Activated T-helper 9 cell treated with anti-CD3 and anti-CD28 coated beads, Interleukin-2, amount 50 U/mL, for 16 hours (primary cell): ENCODE measurements around the gene MYO18A.
A peak's percentile ranks its signal among the peaks of the same experiment; 100 is the strongest.
"Not testable (repeated sequence)": the region's sequence is repeated elsewhere in the genome, so short reads cannot be mapped to it uniquely, and the experiment has no call there.

Experiments used
- DNase-seq: peaks from one replicate; pipeline ENCODE4 v3.0.0-alpha.2; 2020; ENCODE audit warnings: low read depth

MYO18A gene

DNA sequence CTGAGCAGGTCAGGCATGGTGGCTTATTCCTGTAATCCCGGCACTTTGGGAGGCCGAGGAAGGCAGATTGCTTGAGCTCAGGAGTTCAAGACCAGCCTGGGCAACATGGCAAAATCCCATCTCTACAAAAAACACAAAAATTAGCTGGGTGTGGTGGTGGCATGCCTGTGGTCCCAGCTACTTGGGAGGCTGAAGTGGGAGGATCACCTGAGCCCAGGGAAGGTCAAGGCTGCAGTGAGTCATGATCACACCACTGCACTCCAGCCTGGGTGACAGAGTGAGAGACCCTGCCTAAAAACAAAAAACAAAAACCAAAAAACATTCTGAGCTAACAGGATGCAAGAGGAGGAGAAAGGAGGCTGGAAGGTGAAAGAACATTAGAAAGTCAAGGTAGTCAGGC is 33.0 kb downstream of the MYO18A start:
- DNase-seq, result not testable (repeated sequence)

DNA sequence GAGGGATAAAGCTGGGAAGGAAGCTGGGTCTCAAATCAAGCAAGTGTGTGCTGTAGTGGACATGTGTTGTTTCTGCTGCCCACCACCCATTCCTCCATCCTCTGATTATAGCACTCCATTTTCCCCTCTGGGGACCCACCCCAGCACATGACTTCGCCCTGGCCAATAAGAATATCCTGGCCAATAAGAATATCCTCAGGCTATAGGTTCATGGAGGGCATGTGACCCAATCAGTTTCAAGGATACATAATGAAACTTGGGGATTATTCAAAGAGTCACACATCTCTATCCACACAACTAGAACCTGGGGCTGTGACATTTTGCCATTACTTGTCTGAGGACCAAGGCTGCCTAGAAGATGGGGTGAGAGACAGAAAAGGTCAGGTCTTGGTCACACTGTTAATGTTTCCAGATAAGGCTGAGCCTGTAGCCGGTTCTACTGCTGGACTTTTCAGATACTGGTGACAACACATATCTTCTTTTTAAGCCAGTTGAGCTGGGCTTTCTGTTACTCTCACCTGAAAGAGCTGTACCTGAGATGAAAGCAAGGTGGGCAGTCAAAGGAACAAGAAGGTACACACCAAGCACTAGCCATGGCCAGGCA is 33.7 kb downstream of the MYO18A start:
- no peak for DNase-seq

DNA sequence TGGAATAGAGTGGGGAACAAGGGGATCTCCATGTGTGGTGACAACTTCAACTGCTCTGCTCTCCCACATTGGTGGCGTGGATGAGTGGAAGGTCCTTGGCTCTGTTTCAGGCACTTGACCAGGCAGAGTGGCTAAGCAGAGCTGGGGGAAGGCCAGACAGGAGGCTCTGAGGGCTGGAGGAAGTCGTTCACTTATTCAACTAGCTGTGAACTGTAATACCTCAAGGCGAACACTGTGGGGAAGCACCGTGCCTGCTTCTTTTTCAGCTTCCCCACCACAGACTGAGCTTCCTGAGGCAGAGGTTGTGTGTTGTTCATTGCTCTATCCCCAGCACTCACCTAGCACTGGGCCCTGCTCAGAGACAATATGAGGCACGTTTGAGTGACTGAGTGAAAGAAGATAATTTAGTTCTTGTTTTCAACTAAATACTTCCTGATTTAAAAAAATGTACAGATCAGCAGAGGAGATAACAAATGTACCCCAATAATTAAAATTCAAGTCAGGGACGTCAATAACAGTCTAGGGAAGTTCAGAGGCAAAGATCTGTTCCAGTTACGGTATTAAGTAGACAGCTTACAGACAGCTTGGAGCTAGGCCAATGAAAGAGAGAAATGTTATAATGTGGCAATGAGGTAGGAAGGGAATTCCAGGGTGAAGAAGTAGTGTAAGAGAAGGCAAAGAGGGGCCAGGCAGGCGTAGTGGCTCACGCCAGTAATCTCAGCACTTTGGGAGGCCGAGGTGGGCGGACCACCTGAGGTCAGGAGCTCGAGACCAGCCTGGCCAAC is 34.7 kb downstream of the MYO18A start:
- DNase-seq, result peak; percentile 51

DNA sequence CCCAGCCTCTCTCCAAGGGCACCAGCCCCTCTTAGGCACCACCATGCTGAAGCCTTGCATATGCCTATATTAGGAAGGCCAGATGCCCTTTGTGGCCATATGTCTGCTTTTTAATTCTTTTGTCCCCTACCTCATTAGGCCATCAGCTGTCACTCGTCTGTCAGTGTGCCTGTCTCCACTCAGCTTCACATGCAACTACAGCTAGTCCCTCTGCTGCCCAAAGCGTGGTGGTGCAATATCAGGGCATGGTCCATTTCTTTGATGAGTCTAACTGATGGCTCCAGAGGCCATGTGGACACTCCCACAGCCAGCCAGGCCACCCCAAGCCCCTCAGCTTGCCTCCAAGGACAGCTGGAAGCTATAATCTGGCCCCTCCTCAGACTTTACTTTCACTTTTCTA is 36.3 kb downstream of the MYO18A start:
- DNase-seq, result no peak

DNA sequence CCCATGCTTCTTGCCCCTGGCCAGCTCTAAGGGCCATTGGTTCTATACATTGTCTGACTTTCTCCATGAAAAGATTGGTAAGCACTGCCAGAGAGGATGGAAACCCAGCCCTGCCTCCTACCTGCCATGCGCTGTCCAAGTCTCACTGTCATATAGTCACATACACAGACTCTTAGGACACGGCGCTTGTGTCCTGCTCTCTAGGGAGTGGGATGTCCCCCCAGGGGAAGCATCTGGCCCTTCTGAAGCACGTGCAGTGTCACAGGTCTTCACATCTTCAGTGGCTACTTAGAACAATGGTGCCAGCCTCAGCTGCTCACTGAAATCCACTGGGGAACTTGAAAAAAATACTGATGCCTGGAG is 38.7 kb downstream of the MYO18A start:
- DNase-seq, result no peak

DNA sequence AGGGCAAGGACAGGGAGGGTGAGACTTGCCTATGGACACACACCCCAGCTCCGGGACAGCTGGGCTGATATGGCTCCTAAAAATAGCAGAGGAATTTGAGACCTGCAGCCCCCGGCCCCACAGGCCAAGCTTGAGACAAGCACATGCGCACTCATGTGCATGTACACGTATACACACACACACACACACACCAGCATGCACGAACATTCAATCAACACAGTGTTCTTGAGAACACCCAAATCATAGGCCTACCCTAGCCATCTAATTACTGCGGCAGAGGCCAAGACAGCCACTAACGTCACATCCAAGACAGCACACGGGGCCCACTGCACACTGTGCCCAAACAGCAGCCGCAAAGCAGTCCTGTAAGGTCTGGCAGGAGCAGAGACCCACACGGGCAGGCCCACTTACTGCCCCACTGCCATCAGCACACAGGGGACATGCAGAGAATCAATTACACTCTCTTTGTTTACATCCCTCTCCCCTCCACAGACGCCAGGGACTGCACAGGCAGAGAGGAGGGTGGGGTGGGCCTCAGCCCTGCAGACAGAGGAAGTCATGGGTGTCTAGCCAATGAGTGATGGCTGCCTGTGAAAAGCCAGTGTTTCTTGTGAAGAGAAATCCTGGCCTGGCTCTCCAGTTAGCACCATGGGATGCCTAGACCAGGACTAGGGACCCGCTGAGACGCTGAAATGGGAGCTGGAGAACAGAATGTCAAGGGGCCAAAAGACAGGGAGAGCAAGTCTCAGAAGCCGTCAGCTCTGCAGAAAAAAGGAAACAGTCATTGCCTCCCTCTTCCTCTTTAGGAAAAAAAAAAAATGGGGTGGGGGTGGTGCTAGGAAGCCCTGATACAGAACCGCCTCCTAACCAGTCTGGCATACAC is 39.3 kb downstream of the MYO18A start:
- DNase-seq, result no peak

DNA sequence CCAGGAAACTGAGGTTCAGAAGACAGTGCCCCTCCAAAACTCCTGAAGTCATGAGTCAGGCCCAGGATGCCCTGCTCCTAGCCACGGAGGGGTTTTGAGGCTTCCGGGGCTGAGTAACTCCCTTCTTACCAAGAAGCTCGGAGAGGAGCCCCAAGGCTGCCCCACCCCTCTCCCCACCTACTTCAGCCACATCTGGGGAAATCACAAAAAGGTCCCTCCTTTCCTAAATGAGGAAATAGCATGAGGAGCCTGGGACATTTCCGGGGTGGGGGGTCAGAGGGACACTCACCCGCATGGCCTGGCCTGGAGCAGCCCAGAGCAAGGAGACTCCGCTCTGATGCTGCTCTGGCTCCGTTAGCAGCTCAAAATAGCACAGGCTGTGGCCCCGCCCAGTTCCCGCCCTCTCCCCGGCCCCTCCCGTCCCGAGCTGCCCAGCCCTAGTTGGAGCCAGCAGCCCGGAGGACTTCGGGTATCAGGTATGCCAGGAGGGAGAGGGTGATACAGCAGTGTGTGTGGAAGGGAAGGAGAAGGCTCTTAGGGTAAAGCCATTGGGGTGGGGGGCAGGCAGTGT is 40.1 kb downstream of the MYO18A start:
- peak; percentile 73 for DNase-seq

DNA sequence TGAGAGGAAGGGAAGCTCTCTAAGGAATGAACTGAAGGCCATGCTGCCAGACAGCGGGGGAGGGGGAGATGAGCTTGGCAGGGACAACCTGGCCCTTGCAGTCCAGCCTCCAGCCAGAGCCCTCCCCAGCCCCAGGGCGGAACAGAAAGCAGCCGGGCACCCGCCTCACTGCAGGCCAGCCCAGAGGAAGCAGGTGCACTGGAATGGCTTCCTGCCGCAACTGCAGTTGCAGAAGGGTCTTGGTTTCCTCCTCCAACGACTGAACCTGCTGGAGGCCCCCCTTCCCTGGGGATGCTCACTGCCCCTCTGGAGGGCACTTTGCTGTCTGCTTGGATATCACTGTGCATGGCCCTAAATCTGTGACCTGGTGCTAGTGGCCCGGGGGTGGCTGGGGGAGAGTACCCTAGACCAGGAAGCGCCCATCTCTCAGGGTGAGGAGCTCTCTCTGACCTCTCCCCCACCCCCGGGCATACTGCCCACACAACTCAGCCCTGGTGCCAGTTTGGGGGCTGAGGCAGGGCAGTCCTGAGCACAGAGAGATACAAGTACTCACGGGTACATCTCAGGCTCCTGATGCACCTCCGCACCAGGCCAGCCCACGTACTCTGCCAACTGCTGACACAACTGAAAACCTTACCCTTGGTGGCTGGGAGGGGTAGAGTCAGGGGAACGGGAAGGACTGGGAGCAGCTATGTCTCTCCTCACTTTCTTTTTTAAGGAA is 41.1 kb downstream of the MYO18A start:
- no peak for DNase-seq

DNA sequence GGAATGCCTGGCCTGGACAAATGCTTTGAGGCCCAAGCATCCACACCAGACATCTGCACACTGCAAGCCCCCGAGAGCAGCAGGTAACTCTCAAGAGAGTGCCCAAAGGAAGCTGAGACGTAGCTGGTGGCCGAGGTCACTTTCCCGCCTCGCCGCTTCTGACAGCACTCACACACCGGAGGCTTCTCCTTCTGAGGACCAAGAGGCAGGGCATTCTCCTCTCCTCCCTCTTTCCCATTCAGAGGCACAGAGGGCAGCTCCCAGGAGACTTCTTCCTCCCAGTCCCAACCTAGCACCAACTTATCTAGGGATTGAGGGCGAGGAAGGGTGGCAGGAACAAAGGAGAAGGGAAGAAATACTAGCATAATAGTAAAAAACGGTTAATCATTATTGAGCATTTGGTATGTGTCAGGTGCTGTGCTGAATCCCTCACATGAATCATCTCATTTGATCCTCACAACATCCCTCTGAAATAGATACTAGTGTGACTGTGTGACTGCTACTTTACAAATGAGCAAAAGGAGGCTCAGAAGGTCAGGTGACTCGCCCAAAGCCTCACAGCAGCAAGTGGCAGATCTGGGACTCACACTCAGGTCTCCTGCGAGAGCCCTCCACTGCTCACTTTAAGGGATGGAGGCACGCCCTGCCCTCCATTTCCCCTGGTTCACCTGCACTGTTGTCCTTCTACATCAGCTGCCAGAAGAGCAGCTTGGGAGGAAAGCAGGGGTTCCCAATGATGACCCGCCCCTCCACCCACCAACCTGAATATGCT is 41.8 kb downstream of the MYO18A start:
- DNase-seq, result peak; percentile 54

DNA sequence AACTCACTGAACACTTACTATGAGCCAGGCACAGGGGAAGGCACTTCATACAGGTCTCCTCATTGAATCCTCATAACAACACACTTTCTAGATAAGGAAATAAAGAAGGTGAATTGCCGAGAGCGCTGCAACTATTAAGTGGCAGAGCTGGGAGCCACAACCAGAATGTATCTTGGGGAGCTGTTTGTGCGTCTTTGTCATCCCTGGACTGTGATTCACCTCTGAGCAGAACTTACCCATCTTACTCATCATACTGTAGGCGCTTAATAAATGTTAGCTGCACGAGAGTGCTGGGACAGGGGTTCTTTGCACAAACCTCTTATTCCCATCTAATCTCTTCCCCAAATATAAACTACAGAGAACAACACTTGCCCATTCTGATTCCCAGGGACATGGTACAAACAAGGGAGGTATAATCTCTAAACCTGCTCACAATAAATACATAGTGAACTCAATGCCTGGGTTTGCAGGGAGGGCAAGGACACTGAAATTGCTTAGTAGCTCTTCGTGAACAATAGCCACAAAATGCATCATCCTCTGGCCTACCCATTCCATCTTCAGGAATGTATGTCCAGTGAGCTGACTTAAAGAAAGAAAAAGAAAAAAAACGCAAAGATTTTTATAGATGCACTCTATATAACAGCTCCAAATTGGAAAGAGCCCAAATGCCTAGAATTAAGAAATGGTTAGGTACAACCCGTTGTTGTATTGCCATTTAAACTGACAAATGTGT is 43.0 kb downstream of the MYO18A start:
- no peak for DNase-seq

DNA sequence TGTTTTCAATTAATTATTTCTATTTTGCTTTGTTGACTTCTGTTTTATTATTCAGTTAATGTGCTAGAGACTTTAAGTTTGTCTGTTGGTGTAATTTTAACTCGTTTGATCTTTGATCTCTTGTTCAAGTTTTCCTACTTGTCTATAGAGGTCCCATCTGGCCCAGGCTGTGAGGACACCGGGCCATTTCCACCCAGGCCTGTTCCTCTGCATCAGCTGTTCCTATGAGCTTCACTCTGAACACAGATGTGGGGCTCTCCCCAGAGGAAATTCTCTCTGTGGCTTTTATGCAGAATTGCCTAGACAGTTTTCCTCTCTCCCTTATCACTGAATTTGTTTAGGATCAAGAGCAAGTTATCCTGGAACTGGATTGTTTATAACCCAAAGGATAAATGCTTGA is 44.7 kb downstream of the MYO18A start:
- DNase-seq, result no peak

DNA sequence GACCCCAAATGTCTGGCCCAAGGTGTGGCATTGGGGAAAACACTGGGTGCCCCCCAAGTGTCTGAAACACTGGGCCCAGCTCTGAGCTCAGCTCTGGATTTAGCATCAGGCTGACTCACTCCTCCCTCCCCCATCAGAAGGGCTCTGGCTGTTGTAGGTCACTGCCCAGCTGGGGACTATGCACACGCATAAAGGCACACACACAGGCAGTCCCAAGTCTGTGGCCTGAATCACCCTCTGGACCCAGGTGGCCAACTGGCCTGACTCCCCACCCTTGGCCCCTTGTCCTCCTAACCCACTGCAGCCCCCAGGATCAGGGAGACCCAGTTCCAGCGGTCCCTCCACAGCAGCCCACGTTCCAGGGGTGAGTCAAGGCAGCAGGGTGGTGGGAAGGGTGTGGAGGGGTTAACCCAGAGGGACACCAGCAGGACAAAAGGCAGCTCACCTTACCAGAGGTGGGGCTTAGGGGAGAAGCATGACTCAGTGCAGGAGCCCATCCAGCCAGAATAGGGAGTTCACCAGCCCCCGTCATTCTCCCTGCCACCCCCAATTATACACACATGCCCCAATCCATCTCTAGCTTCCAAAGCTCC is 47.0 kb downstream of the MYO18A start:
- DNase-seq, result no peak

DNA sequence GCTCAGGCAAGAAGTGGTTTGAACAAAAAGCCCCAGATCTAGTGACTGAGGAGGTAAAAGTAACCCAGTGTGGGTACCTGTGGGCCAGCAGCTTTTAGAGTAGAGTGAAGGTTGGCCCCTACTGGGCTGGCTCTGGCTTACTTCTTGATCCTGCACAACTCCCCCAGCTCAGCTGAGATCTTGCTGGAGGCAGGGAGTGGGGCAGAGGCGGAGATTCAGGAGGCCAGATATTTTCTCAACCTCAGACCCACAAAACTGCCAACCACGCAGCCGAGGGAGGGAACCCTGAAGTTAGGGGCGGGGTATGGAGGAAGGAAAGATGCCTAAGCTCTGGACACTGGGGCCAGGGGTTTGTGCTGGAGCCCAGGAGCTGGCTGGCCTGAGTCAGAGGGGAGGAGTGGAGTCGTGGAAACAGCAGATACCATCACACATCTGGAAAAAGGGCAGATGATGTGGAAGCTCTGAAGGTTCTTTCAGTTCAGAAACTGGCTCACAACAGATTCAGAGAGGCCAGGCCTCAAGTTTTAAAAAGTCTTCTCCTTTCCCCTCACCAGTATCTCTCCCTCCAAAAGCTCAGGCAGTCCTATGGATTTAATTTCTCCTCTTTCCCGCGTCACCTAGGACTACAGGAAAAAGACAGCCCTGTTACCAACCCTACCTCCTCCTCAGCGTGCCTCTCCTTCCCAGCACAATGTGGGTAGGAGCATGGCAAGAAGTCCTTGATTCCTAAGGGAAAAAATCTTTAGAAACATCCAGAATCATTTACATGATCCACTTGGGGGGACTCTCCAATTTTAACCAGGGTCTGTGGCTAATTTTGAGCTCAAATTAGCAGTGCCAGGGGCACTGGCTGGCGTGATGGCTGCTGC is 48.1 kb downstream of the MYO18A start:
- no peak for DNase-seq

DNA sequence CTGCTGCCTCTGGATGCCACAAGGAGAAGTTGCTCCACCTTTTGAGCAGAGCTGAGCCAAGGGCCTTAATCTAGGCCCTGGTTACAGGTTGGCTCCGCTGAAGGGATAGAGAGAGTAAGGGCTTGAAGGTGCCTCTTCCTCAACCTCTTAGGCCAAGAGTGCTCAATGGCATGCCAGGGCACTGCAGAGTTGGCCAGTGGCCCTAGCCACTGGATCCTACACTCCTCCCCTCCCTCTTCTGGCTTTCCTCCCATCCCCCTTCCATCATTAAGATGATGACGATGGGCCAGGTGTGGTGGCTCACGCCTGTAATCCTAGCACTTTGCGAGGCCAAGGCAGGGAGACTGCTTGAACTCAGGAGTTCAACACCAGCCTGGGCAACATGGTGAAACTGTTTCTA is 50.5 kb downstream of the MYO18A start:
- DNase-seq, result no peak

DNA sequence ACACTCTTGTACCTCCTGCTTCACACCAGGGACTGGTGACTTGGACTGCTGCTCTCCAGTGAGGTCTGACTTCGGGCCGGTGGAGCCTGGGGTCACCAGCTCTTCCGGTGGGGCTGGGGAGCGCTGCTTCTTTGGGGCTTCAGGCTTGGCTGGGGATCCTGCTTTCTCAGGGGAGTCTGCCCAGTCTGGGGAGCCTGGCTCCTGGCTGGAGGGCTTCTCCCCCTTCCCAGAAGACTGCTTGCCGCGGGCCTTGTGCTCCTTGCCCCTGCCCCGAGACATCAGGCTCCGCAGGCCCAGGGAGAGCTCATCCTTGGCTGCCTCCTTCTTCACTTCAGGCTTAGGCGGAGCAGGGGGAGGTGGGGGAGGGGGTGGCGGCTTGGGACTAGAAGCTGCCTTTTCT is 52.4 kb downstream of the MYO18A start:
- DNase-seq, result no peak

DNA sequence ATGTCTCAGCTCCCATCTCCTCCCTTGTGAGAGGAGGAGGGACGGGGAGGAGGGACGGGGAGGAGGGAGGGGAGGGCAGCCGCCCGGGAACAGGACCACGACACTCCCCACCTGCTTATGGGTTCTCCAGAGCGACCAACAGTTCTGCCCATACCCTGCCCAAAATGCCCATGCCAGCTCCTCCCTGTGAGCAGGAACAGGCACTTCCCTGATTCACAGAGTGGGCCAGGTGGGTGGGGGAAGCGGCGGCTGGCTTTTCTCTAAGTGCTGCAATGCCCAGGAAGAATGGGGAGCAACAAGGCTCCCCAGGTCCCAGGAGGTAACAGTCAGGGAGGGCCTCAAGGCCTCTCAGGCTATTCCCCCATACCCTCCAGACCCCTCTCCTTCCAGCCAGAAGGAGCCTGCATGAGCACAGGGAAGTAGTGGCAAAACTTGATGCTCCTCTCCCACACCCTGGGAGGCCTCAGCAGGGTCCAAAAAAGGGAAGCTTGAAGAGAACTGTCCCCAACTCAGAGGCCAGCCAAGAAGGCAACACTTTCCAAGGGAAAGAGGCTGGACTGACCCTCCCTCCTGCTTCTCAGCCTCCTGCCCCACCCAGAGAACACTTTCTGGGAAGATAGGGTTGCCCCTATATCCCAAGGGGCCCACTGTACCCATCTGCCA is 53.8 kb downstream of the MYO18A start:
- DNase-seq, result no peak

DNA sequence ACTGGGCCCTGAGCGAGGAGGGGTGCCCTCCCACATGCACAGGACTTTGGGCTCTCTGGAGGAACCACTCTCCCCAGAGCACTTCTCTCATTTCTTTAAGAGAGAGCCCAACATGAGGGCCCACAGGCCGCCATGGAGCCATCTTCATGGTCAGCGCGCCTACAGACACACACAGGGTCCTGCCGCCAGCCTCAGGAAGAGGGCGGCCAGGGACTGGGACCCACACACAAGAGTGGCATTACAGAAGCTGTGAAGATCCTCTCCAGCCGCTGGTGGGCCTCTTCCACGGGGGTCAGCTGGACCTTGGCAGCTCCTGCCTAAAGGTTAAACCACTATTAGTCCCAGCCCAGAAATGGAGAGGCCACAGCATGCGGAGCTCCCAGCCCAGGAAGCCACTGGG is 54.5 kb downstream of the MYO18A start:
- DNase-seq, result no peak

DNA sequence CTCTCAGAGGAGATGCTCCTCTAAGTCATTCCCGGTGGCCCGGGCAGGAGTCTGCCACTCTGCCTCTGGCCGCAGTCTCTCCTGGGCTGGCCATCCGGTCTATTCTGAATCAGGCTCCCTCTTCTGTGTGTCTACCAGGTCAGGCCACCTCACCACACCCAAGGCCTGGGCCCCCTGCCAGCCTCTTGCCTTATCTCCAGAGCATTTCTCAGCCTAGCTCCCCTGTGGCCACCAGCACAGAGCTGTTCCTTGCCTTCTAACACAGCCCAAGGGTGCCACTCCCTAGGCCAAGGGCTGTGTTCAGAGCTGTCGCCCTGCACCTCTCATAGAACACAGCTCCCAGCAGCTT is 55.3 kb downstream of the MYO18A start:
- no peak for DNase-seq
